SJSA1 (cell line): ENCODE results near the gene KCNJ2. TPM values are rescaled to one million over a fixed set of nuclear protein-coding genes. Genes with fewer than 3 reads are reported as not detected.

Experiments used
- total RNA-seq: library from RNA; depleted of rRNA; stranded (reverse); fragments of >200 nt; shearing (Covaris generic); gene quantifications from 2 replicates; pipeline ENCODE4 v1.2.3, GENCODE V29; 2014; rRNA removed

Gene KCNJ2
- total RNA-seq, 1 experiment from 2014 or later = 0.03 TPM

Other genes starting within 250 kb of the KCNJ2 start
- gene KCNJ16, start 94.3 kb upstream of the KCNJ2 start, total RNA-seq = not detected in 2 replicates